ENCODE data around the gene ANKFN1. TPM values are rescaled to one million over a fixed set of nuclear protein-coding genes. Genes with fewer than 3 reads are reported as not detected.

ANKFN1 gene
- total RNA-seq, 1 experiment from 2014 or later: 0.94 TPM

- no peak for DNase-seq (ENCODE audit: extremely low read depth, low read depth)
Observed at GRCh38 chr17:56144223-56144622, 9.1 kb upstream of the ANKFN1 start.

GRCh38 chr17:56146534-56146933, 6.7 kb upstream of the ANKFN1 start:
- no peak for DNase-seq (ENCODE audit: extremely low read depth, low read depth)

- DNase-seq (ENCODE audit: extremely low read depth, low read depth): no peak
Observed at GRCh38 chr17:56148333-56148732, 4.9 kb upstream of the ANKFN1 start.

GRCh38 chr17:56149266-56150036, 3.8 kb upstream of the ANKFN1 start:
- no peak for DNase-seq (ENCODE audit: extremely low read depth, low read depth)

- no peak for DNase-seq (ENCODE audit: extremely low read depth, low read depth)
Observed at GRCh38 chr17:56150649-56151048, 2.6 kb upstream of the ANKFN1 start.

- DNase-seq (ENCODE audit: extremely low read depth, low read depth): no peak
Observed at GRCh38 chr17:56157845-56158244, 4.6 kb downstream of the ANKFN1 start.

- DNase-seq (ENCODE audit: extremely low read depth, low read depth): no peak
Observed at GRCh38 chr17:56158344-56158743, 5.1 kb downstream of the ANKFN1 start.

- no peak for DNase-seq (ENCODE audit: extremely low read depth, low read depth)
Observed at GRCh38 chr17:56158915-56159825, 5.9 kb downstream of the ANKFN1 start.

- DNase-seq (ENCODE audit: extremely low read depth, low read depth): no peak
Observed at GRCh38 chr17:56159826-56160380, 6.6 kb downstream of the ANKFN1 start.

GRCh38 chr17:56160422-56160821, 7.1 kb downstream of the ANKFN1 start:
- DNase-seq (ENCODE audit: extremely low read depth, low read depth): no peak

- DNase-seq (ENCODE audit: extremely low read depth, low read depth): no peak
Observed at GRCh38 chr17:56165072-56165641, 11.9 kb downstream of the ANKFN1 start.

- DNase-seq (ENCODE audit: extremely low read depth, low read depth): no peak
Observed at GRCh38 chr17:56167491-56167890, 14.2 kb downstream of the ANKFN1 start.

GRCh38 chr17:56169621-56170020, 16.3 kb downstream of the ANKFN1 start:
- DNase-seq (ENCODE audit: extremely low read depth, low read depth): no peak

- DNase-seq (ENCODE audit: extremely low read depth, low read depth): no peak
Observed at GRCh38 chr17:56171186-56171959, 18.1 kb downstream of the ANKFN1 start.

- no peak for DNase-seq (ENCODE audit: extremely low read depth, low read depth)
Observed at GRCh38 chr17:56172517-56172982, 19.3 kb downstream of the ANKFN1 start.

- no peak for DNase-seq (ENCODE audit: extremely low read depth, low read depth)
Observed at GRCh38 chr17:56173026-56173425, 19.8 kb downstream of the ANKFN1 start.

GRCh38 chr17:56173958-56174835, 20.9 kb downstream of the ANKFN1 start:
- DNase-seq (ENCODE audit: extremely low read depth, low read depth): no peak

- no peak for DNase-seq (ENCODE audit: extremely low read depth, low read depth)
Observed at GRCh38 chr17:56175299-56175955, 22.2 kb downstream of the ANKFN1 start.

GRCh38 chr17:56176091-56176490, 22.8 kb downstream of the ANKFN1 start:
- DNase-seq (ENCODE audit: extremely low read depth, low read depth): no peak

Measured in NCI-H460 (cell line).